Umbilical cord (tissue), 2 donors: ENCODE measurements around the gene DHRS4. TPM values are rescaled to one million over a fixed set of nuclear protein-coding genes. Genes with fewer than 3 reads are reported as not detected.
"Not testable (repeated sequence)": the region's sequence is repeated elsewhere in the genome, so short reads cannot be mapped to it uniquely, and the experiment has no call there.

Experiments
- DNase-seq: peaks from one replicate; pipeline ENCODE4 v3.0.0-alpha.2; 2015; ENCODE audit warnings: low spot score
- total RNA-seq: library from RNA; depleted of rRNA; stranded (reverse); fragments of >200 nt; gene quantifications from one replicate; pipeline ENCODE4 v1.2.3, GENCODE V29; 2014; ENCODE audit warnings: low replicate concordance; ENCODE audit not compliant: insufficient read depth

The DHRS4 gene
- total RNA-seq, 1 donor from 2014 or later: 15.9 TPM

- DNase-seq: no peak
Observed at GRCh38 chr14:23939607-23940326, 13.8 kb upstream of the DHRS4 start.

- DNase-seq: no peak
Observed at GRCh38 chr14:23941230-23941629, 12.3 kb upstream of the DHRS4 start.

GRCh38 chr14:23941669-23942068, 11.9 kb upstream of the DHRS4 start:
- DNase-seq: no peak

- DNase-seq: no peak
Observed at GRCh38 chr14:23942587-23942986, 11.0 kb upstream of the DHRS4 start.

DNA sequence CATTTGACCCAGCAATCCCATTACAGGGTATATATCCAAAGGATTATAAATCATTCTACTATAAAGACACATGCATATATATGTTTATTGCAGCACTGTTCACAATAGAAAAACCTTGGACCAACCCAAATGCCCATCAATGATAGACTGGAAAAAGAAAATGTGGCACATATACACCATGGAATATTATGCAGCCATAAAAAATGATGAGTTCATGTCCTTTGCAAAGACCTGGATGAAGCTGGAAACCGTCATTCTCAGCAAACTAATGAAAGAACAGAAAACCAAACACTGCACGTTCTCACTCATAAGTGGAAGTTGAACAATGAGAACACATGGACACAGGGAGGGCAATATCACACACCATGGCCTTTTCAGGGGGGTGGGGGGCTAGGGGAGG, 4.5 kb upstream of the DHRS4 start:
- not testable (repeated sequence) for DNase-seq

DNA sequence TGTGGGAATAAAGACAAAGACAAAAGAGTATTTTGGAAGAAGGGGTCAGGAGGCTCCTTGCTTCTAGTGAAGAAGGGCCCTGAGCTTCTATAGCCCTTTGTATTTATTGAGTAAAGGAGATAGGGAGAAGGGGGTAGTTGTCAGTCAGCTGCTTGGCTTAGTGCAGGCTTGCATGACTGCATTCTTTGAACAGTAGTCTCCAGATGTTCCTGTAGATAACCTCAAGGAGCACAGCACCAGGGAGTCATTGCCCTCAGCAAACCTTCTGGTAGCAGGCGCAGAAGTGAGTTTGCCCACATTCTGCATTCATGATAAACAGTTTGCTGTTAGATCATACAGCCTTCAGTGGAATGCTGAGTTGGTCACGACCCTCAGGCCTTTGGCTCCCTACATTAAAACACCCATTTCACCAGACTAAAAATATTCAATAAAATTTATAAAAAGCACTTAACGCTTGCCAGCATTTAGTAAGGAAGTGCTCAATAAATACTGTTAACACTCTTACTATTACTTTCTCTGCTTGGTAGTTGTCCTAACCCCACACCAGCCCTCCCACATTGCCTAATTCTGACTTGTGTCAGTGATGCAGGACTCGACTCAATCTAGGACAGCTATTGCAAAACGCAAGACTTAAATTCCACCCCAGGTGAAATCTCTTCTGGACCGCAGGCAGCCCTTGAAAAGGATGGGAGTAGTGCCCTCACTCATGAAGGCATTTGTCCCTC, 3.0 kb upstream of the DHRS4 start:
- DNase-seq: no peak

DNA sequence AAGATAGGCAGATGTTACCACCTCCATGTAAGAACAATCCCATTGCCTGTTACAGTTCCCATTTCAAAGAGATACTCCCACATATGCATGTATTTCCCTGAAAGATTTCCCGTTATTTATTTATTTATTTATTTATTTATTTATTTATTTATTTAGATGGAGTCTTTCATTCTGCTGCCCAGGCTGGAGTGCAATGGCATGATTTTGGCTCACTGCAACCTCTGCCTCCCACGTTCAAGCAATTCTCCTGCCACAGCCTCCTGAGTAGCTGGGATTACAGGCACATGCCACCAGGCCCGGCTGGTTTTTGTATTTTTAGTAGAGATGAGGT, 2.5 kb upstream of the DHRS4 start:
- DNase-seq: not testable (repeated sequence)

GRCh38 chr14:23951590-23952201, 1.9 kb upstream of the DHRS4 start:
- no peak for DNase-seq

DNA sequence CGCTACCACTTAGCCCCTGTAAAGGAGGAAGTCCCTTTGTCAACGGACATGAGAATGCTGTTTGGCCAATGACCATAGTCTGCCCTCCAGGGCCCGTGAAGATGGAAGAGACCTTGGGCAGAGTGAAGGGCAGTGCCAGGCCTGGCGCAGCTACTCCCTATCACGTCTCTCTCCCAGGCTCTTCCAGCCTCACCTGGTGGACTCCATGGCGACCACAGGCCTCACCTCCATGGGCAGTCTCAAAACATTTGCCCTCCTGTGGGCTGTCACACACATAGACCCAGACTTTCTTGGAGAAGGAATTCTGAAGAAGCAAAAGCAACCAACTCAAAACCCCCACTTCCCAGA, 480 bp upstream of the DHRS4 start:
- not testable (repeated sequence) for DNase-seq

- not testable (repeated sequence) for DNase-seq
Observed at GRCh38 chr14:23954279-23954614, 677 bp downstream of the DHRS4 start.

- DNase-seq: not testable (repeated sequence)
Observed at GRCh38 chr14:23954965-23955364, 1.4 kb downstream of the DHRS4 start.

DNA sequence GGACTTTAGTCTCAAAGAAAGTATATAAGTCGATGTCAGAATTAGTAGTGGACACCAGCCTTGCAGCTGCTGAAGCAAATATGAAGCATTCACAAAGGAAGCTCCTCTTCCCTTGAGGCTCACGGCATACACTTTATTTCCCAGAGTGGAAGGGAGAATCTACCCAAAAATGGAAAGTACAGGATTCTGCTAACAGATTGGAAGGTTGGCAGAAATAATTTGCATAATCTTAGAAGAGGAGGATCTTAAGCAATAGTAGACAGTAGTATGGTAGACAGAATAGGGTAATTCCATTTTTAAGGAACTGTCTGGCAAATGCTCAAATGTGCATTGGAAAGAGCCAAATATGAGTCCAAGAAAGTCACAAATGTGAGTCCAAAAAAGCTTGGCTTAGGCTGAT, 2.2 kb downstream of the DHRS4 start:
- DNase-seq: not testable (repeated sequence)

- DNase-seq: not testable (repeated sequence)
Observed at GRCh38 chr14:23957913-23958569, 4.5 kb downstream of the DHRS4 start.

DNA sequence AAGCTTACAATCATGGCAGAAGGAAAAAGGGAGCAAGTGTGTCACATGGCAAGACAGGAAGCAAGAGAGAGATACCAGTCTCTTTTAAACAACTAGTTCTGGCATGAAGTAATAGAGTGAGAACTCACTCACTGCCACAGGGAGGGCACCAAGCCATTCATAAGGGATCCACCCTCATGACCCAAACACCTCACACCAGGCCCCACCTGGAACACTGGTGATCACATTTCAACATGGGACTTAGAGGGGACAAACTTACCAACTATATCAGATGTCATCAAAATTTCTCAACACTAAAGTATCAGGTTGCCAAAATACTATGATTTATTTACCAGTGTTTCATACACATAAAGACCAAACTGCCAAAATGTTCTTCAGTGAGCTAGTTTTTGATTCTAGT, 7.3 kb downstream of the DHRS4 start:
- not testable (repeated sequence) for DNase-seq

DNA sequence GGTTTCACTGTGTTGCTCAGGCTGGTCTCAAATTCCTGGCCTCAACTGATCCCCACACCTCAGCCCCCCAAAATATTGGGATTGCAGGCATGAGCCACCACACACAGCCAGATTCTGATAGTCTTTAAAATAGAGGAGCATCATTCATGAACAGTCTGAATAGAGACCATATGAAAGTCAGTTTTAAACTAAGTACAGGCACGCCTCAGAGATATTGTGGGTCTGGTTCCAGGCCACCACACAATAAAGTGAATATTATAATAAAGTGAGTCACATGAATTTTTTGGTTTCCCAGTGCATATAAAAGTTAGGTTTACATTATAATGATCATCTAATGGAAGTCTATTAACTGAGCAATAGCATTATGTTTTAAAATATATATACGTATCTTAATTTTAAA, 8.1 kb downstream of the DHRS4 start:
- not testable (repeated sequence) for DNase-seq

DNA sequence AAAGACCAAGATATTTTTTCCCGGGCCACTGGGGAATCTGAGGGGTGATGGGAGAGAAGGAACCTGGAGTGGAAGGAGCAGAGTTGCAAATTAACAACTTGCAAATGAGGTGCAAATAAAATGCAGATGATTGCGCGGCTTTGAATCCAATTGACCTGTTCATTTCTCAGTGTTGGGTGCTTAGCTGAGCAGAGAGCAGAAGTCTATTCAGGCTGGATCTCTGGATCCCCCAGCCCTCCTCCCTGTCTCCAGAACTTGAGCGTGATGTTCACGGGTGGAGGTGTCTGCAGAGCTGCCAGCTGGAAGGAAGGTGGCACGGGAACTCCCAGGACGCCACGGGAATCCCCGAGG, 15.5 kb downstream of the DHRS4 start:
- not testable (repeated sequence) for DNase-seq

GRCh38 chr14:23969481-23970282, 16.1 kb downstream of the DHRS4 start:
- DNase-seq: not testable (repeated sequence)

DNA sequence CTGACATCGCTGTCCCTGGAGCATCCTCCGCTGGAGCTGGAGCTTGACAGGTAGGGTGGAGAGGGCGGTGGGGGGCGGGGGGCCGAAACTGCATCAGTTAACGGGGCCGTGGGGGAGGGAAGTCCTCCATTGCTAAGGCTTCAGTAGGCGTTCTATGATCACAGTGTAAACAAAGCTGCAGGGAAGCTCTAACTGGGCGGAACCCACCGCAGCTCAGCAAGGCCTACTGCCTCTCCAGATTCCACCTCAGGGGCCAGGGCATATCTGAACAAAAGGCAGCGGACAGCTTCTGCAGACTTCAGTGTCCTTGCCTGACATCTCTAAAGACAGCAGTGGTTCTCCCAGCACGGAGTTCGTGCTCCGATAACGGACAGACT, 16.7 kb downstream of the DHRS4 start:
- DNase-seq: not testable (repeated sequence)

GRCh38 chr14:23973178-23973577, 19.6 kb downstream of the DHRS4 start:
- DNase-seq: not testable (repeated sequence)

GRCh38 chr14:23974041-23974440, 20.5 kb downstream of the DHRS4 start:
- not testable (repeated sequence) for DNase-seq

DNA sequence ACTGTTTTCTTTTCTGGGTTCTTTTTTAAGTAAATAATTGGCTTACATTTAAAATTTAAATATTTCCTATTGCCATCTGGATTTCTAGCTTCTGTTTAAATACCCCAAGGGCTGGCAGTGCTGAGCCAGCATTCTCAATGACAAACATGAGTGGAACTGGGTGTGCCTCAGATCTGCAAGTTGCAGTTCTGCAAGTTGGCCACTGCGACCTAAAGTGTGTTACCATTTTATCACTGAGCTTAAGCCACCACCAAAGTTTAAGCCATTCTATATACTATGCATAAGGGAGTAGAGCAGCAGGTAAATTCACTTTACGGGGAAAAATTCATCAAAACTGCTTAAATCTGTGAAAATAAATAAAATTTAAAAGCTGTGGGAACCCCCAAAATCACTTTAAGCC, 23.6 kb downstream of the DHRS4 start:
- DNase-seq: not testable (repeated sequence)
